SU-DHL-6 (cell line): Measurements from ENCODE around the gene GTF2IRD1.
"Not testable (repeated sequence)": the region's sequence is repeated elsewhere in the genome, so short reads cannot be mapped to it uniquely, and the experiment has no call there.

Source experiments
- EZH2phosphoT487 ChIP-seq: fragments of 200-600 bp; sonication (generic), shearing (Covaris generic); conservative IDR thresholded peaks from 2 replicates; pipeline ENCODE4 v1.6.1; 2018; ENCODE audit warnings: mild to moderate bottlenecking, antibody characterized with exemption, low read length, moderate library complexity, mixed read lengths
- TF ChIP-seq, protein P1 (sequence below): fragments of 200-600 bp; sonication (generic); IDR thresholded peaks from one replicate; pipeline ENCODE4 v1.5.1; 2017; ENCODE audit warnings: antibody characterized with exemption, mild to moderate bottlenecking, low read length, moderate library complexity; ENCODE audit not compliant: insufficient read depth, poor library complexity, severe bottlenecking

DNA sequence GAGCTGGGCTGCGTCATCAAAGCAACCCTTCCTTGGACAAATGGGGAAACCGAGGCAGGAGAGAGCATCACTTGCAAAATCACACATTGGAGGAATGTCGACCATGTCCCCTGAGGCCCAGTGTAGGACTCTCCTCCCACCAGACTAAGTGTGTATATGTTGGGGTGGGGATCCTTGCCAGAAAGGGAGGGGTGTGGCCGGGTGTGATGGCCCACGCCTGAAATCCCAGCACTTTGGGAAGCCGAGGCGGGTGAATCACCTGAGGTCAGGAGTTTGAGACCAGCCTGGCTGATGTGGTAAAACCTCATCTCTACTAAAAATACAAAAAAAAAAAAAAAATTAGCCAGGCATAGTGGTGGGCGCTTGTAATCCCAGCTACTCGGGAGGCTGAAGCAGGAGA, 23.3 kb upstream of the GTF2IRD1 start:
- TF ChIP-seq, protein P1, sequence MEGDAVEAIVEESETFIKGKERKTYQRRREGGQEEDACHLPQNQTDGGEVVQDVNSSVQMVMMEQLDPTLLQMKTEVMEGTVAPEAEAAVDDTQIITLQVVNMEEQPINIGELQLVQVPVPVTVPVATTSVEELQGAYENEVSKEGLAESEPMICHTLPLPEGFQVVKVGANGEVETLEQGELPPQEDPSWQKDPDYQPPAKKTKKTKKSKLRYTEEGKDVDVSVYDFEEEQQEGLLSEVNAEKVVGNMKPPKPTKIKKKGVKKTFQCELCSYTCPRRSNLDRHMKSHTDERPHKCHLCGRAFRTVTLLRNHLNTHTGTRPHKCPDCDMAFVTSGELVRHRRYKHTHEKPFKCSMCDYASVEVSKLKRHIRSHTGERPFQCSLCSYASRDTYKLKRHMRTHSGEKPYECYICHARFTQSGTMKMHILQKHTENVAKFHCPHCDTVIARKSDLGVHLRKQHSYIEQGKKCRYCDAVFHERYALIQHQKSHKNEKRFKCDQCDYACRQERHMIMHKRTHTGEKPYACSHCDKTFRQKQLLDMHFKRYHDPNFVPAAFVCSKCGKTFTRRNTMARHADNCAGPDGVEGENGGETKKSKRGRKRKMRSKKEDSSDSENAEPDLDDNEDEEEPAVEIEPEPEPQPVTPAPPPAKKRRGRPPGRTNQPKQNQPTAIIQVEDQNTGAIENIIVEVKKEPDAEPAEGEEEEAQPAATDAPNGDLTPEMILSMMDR = not testable (repeated sequence)
- TF ChIP-seq EZH2phosphoT487 = not testable (repeated sequence)
